Upper lobe of left lung (tissue), 6 donors: Measurements from ENCODE around the gene CREB1. TPM values are rescaled to one million over a fixed set of nuclear protein-coding genes. Genes with fewer than 3 reads are reported as not detected.
A peak's percentile ranks its signal among the peaks of the same experiment; 100 is the strongest.
"Not testable (repeated sequence)": the region's sequence is repeated elsewhere in the genome, so short reads cannot be mapped to it uniquely, and the experiment has no call there.

ENCODE experiments used
- ATAC-seq, 2 donors: fragments of 200-7000 bp; cut with Tn5 transposase; one replicate each; pipeline ENCODE4 v1.9.1; 2022; ENCODE audit warnings: mild to moderate bottlenecking in 2 of 2, moderate library complexity in 2 of 2; ENCODE audit not compliant: low FRiP score in 2 of 2
- DNase-seq, 2 donors: peaks; one replicate each; pipeline ENCODE4 v3.0.0-alpha.2; 2019 to 2020
- H3K27ac ChIP-seq, 4 donors: fragments of 200-600 bp; sonication (generic); one replicate each; pipeline ENCODE4 v1.5.1; 2016 to 2019
- H3K27me3 ChIP-seq, 4 donors: fragments of 200-600 bp; sonication (generic); one replicate each; pipeline ENCODE4 v1.5.1; 2017 to 2019
- H3K36me3 ChIP-seq, 4 donors: fragments of 200-600 bp; sonication (generic); one replicate each; pipeline ENCODE4 v1.5.1; 2016 to 2019
- H3K4me1 ChIP-seq, 4 donors: fragments of 200-600 bp; sonication (generic); one replicate each; pipeline ENCODE4 v1.5.1; 2018 to 2019
- H3K4me3 ChIP-seq, 4 donors: fragments of 200-600 bp; sonication (generic); one replicate each; pipeline ENCODE4 v1.5.1; 2017 to 2019; ENCODE audit warnings: mild to moderate bottlenecking in 2 of 4, moderate library complexity in 1 of 4
- H3K9me3 ChIP-seq, 4 donors: fragments of 200-600 bp; sonication (generic); one replicate each; pipeline ENCODE4 v1.5.1; 2018 to 2019
- CTCF ChIP-seq, 6 experiments: fragments of 450-650 bp in 4 of 6; fragments of 200-600 bp in 2 of 6; sonication (generic) in 2 of 6; IDR thresholded peaks; one replicate each; pipeline ENCODE4 v1.5.1; 2016 to 2019; ENCODE audit warnings: antibody characterized with exemption in 6 of 6
- EP300 ChIP-seq, 4 donors: sonication (generic); formaldehyde crosslinking; IDR thresholded peaks; one replicate each; pipeline ENCODE4 v1.5.1; 2017; ENCODE audit warnings: antibody characterized with exemption in 4 of 4, control low read depth in 2 of 4
- POLR2A ChIP-seq, 4 donors: fragments of 450-650 bp; IDR thresholded peaks; one replicate each; pipeline ENCODE4 v1.5.1; 2016 to 2017; ENCODE audit warnings: antibody characterized with exemption in 4 of 4, mild to moderate bottlenecking in 2 of 4
- POLR2AphosphoS5 ChIP-seq, 2 donors: sonication (generic); formaldehyde crosslinking; IDR thresholded peaks; one replicate each; pipeline ENCODE4 v1.5.1; 2017; ENCODE audit warnings: antibody characterized with exemption in 2 of 2
- WGBS, 2 donors: methylation state at CpG; one replicate each; pipeline ENCODE4 v1.1.5; 2017 to 2018; 5-methylcytosine and 5-hydroxymethylcytosine counted together
- total RNA-seq, 6 donors: library from RNA; depleted of rRNA in 4 of 6; stranded (reverse); fragments of >200 nt in 4 of 6; gene quantifications; one replicate each; pipeline versions ENCODE4 v1.1.0 to v1.2.1, GENCODE V29; 2016 to 2021
- donor health status: DM: no; HTN: no; CAD: no; lungs with moderate emphysema.
- donor health status: DM: no; HTN: yes; CAD: no; lungs with severe emphysema.

The CREB1 gene
- total RNA-seq, 6 donors from 2014 or later: 15.7 to 75.5 (median 41.8) TPM

GRCh38 chr2:207490441-207490840 is 39.3 kb upstream of the CREB1 start:
- WGBS, 2 donors: 88 to 91% methylated on average over 3 of the region's 3 CpGs
- ATAC-seq: no peak
- no peak for DNase-seq
- Histone ChIP-seq H3K27me3 (no peaks in the 10 kb centered on the region), H3K4me3 (no peak overlapping the region), H3K36me3 (no peaks in the 10 kb centered on the region), H3K4me1 (no peaks in the 10 kb centered on the region), H3K27ac (no peak overlapping the region), H3K9me3 (no peaks in the 10 kb centered on the region)
- no peak for TF ChIP-seq POLR2A (IDR thresholded peaks at IDR 0.05)
- TF ChIP-seq CTCF (IDR thresholded peaks at IDR 0.05): no peak
- TF ChIP-seq EP300 (IDR thresholded peaks at IDR 0.05): no peak
- TF ChIP-seq POLR2AphosphoS5 (IDR thresholded peaks at IDR 0.05): no peak

DNA sequence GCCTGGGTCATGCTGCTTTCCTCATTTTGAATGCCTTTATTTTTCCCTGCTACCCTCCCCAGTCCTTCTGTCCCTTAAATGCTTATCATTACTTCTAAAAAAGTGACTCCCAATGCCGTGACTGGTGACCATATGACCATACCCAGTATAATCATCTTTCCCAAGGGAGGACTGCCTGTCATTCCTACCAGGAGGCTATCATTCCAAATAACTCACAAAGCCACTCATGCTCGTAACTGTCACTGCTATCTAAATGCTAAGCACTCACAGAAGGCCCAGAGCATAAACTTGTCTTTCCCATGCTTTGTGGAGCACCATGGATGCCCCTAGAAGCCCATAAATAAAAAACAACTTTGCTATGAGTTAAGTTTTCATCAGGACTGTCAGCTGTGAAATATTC is 38.7 kb upstream of the CREB1 start:
- TF ChIP-seq POLR2AphosphoS5 (IDR thresholded peaks at IDR 0.05): no peak
- no peak for TF ChIP-seq POLR2A (IDR thresholded peaks at IDR 0.05)
- TF ChIP-seq EP300 (IDR thresholded peaks at IDR 0.05): no peak
- no peak for TF ChIP-seq CTCF (IDR thresholded peaks at IDR 0.05)

DNA sequence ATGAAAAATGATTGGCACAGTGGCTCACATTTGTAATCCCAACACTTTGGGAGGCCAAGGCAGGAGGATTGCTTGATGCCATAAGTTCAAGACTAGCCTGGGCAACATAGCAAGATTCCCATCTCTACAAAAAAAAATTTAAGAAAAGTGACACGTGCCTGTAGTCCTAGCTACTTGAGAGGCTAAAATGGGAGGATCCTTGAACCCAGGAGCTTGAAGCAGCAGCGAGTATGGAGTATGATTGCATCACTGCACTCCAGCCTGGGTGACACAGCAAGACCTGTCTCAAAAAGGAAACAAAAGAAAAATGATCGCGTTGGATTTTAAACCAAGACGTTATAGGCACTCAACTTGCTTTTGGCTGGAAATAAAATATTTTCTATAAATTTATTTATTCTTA is 37.8 kb upstream of the CREB1 start:
- H3K4me1 ChIP-seq: no peaks in the 10 kb centered on the region
- H3K27ac ChIP-seq: no peak overlapping the region
- no peaks in the 10 kb centered on the region for H3K36me3 ChIP-seq
- 38 to 48% methylated on average over 5 of the region's 5 CpGs for WGBS, 2 donors
- ATAC-seq: no peak
- TF ChIP-seq CTCF (IDR thresholded peaks at IDR 0.05) (no peak), POLR2A (IDR thresholded peaks at IDR 0.05) (no peak), POLR2AphosphoS5 (IDR thresholded peaks at IDR 0.05) (no peak), EP300 (IDR thresholded peaks at IDR 0.05) (no peak)
- no peaks in the 10 kb centered on the region for H3K27me3 ChIP-seq
- DNase-seq: peak in 1 of 2 donors; percentile 65
- H3K9me3 ChIP-seq: no peaks in the 10 kb centered on the region
- H3K4me3 ChIP-seq: no peak overlapping the region

More for the DNA sequence above, 38.7 kb upstream of the CREB1 start:
- no peaks in the 10 kb centered on the region for H3K9me3 ChIP-seq
- DNase-seq (no peak), ATAC-seq (no peak)
- no peaks in the 10 kb centered on the region for H3K36me3 ChIP-seq
- H3K4me1 ChIP-seq: no peaks in the 10 kb centered on the region
- no peak overlapping the region for H3K4me3 ChIP-seq
- H3K27ac ChIP-seq: no peak overlapping the region
- no peaks in the 10 kb centered on the region for H3K27me3 ChIP-seq
- 81 to 100% methylated on average over 2 of the region's 2 CpGs for WGBS, 2 donors

DNA sequence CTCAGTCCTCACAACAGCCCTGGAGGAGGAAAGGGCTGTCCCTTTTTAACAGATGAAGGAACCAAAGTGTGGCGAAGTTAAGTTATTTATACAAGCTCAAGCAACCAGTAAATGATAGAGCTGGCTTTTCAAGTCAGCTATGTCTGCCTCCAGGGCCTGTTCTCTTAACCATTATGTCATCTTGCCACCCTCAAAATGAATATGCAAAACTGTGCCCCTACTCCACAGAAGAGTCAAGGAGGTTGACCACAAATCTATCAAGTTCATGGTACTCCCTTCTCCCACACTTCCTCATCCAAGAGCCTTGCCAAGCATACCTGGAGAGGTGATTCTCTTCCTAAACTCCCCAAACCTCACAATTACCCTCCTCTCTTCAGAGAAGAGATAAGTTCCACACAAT is 37.3 kb upstream of the CREB1 start:
- no peak overlapping the region for H3K4me3 ChIP-seq
- H3K27me3 ChIP-seq: no peaks in the 10 kb centered on the region
- H3K27ac ChIP-seq: no peak overlapping the region
- ATAC-seq (no peak), DNase-seq (no peak)
- H3K36me3 ChIP-seq: no peaks in the 10 kb centered on the region
- TF ChIP-seq CTCF (IDR thresholded peaks at IDR 0.05) (no peak), EP300 (IDR thresholded peaks at IDR 0.05) (no peak), POLR2A (IDR thresholded peaks at IDR 0.05) (no peak), POLR2AphosphoS5 (IDR thresholded peaks at IDR 0.05) (no peak)
- no peaks in the 10 kb centered on the region for H3K4me1 ChIP-seq
- 54 to 60% methylated on average over 1 of the region's 1 CpG for WGBS, 2 donors
- H3K9me3 ChIP-seq: no peaks in the 10 kb centered on the region

DNA sequence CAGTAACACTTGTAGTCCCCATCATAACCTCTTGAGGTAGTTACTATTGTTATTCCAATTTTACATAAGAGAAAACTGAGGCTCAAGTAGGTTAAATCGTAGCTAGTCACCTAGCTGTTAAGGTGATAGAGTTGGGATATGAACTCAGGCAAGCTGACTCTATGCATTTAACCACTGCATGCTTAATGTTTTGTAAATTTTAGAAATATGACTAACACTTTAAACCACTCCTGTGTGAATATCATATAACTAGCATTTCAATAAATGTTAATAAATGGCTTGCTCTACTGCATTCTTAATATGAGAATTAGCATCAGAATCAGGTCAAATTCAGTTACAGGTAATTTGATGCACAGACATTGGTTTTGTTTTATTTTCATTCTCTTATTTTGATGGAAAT is 35.6 kb upstream of the CREB1 start:
- Histone ChIP-seq H3K4me3 (no peak overlapping the region), H3K36me3 (no peaks in the 10 kb centered on the region), H3K4me1 (peaks cover 0 to 1% (median 0%) of the 10 kb centered on the region in 4 donors), H3K27ac (no peak overlapping the region), H3K9me3 (no peaks in the 10 kb centered on the region), H3K27me3 (no peaks in the 10 kb centered on the region)
- no peak for ATAC-seq
- WGBS, 2 donors: 90% methylated on average over 1 of the region's 1 CpG; no CpG with 5 or more reads in 1 of the 2 donors
- no peak for DNase-seq
- TF ChIP-seq EP300 (IDR thresholded peaks at IDR 0.05) (no peak), CTCF (IDR thresholded peaks at IDR 0.05) (no peak), POLR2A (IDR thresholded peaks at IDR 0.05) (no peak), POLR2AphosphoS5 (IDR thresholded peaks at IDR 0.05) (no peak)

DNA sequence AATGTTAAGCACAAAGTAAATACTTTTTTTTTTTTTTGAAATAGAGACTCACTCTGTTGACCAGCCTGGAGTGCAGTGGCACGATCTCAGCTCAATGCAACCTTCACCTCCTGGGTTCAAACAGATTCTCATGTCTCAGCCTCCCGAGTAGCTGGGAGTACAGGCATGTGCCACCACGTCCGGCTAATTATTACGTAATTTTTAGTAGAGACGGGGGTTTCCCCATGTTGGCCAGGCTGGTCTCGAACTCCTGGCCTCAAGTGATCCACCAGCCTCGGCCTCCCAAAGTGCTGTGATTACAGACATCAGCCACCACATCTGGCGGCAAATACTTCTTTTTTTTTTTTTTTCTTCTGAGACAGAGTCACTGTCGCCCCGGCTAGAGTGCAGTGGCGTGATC is 32.8 kb upstream of the CREB1 start:
- not testable (repeated sequence) for H3K27me3 ChIP-seq, H3K4me1 ChIP-seq, H3K4me3 ChIP-seq, ATAC-seq, DNase-seq, H3K36me3 ChIP-seq, H3K27ac ChIP-seq, H3K9me3 ChIP-seq
- 89 to 93% methylated on average over 12 of the region's 12 CpGs for WGBS, 2 donors
